Endothelial cell of umbilical vein (primary cell): ENCODE results near the gene PHKG2. TPM values are rescaled to one million over a fixed set of nuclear protein-coding genes. Genes with fewer than 3 reads are reported as not detected.

ENCODE experiments used
- BruUV-seq: library from RNA; stranded (reverse); fragments of 400-500 nt; replicated peaks from 2 replicates; lab custom pipeline; 2021; lab: Mats Ljungman, UMichigan
- CTCF ChIA-PET: fragments of 300-600, 350-600 bp; sonication (Branson Sonifier 250); formaldehyde crosslinking; loops from one replicate; lab custom pipeline; 2021; ENCODE audit warnings: antibody characterized with exemption, inconsistent platforms; lab: Charles Lee
- POLR2A ChIA-PET: fragments of 300-600, 350-600 bp; sonication (Branson Sonifier 250); formaldehyde crosslinking; loops from one replicate; lab custom pipeline; 2021; ENCODE audit warnings: antibody characterized with exemption, inconsistent platforms; lab: Charles Lee
- DNase-seq: peaks from one replicate; pipeline ENCODE4 v3.0.0-alpha.2; 2011; ENCODE audit warnings: low read depth, low spot score
- FAIRE-seq: peaks from 2 replicates; lab custom pipeline; 2011; peaks lifted over from hg19 to GRCh38; lab: Jason Lieb, UNC
- H2AFZ ChIP-seq: 2 replicates; pipeline ENCODE4 v1.6.0; 2012; ENCODE audit warnings: low read depth, low read length, control low read depth, inconsistent platforms
- H3K27ac ChIP-seq: 2 replicates; pipeline ENCODE4 v1.5.1; 2011; ENCODE audit warnings: low read depth, mild to moderate bottlenecking, control low read depth, low read length, moderate library complexity; ENCODE audit not compliant: insufficient read depth
- H3K27me3 ChIP-seq, 2 experiments: 2 replicates each; pipeline versions ENCODE4 v1.6.0 to v1.6.1; 2011; ENCODE audit warnings: low read length in 2 of 2, mixed read lengths in 1 of 2; ENCODE audit not compliant: control insufficient read depth in 2 of 2, insufficient read depth in 2 of 2
- H3K36me3 ChIP-seq, 2 experiments: 2 replicates in 1 of 2; 3 replicates in 1 of 2; pipeline ENCODE4 v1.5.1; 2011; ENCODE audit warnings: low read length in 2 of 2, mild to moderate bottlenecking in 1 of 2, moderate library complexity in 1 of 2; ENCODE audit not compliant: control insufficient read depth in 2 of 2, insufficient read depth in 2 of 2; ENCODE audit errors: extremely low read depth in 1 of 2
- H3K4me1 ChIP-seq: 3 replicates; pipeline ENCODE4 v1.5.1; 2011; ENCODE audit warnings: mild to moderate bottlenecking, low read length; ENCODE audit not compliant: control insufficient read depth, insufficient read depth; ENCODE audit errors: extremely low read depth
- H3K4me2 ChIP-seq: 2 replicates; pipeline ENCODE4 v1.6.1; 2011; ENCODE audit warnings: low read length, control low read depth, mixed read lengths; ENCODE audit not compliant: insufficient read depth
- H3K4me3 ChIP-seq, 3 experiments: fragments of 200-600 bp in 1 of 3; sonication (generic), shearing (Covaris generic) in 1 of 3; replicated peaks in 1 of 3; 2 replicates each; pipeline ENCODE4 v1.5.1; 2011 to 2016; ENCODE audit warnings: control low read depth in 3 of 3, low read length in 3 of 3, mild to moderate bottlenecking in 2 of 3, inconsistent platforms in 1 of 3, low read depth in 1 of 3, moderate library complexity in 1 of 3; ENCODE audit not compliant: insufficient read depth in 1 of 3
- H3K79me2 ChIP-seq: 2 replicates; pipeline ENCODE4 v1.6.0; 2012; ENCODE audit warnings: low read length, inconsistent platforms; ENCODE audit not compliant: control insufficient read depth, insufficient read depth
- H3K9ac ChIP-seq: replicated peaks from 2 replicates; pipeline ENCODE3; 2011; ENCODE audit warnings: low read length, control low read depth; ENCODE audit not compliant: insufficient read depth; ENCODE audit errors: extremely low read depth
- H3K9me1 ChIP-seq: replicated peaks from 3 replicates; pipeline ENCODE4 v1.6.0; 2011; ENCODE audit warnings: mild to moderate bottlenecking, low read length; ENCODE audit not compliant: control insufficient read depth, insufficient read depth; ENCODE audit errors: extremely low read depth
- H3K9me3 ChIP-seq: replicated peaks from 2 replicates; pipeline ENCODE4 v1.5.1; 2012; ENCODE audit warnings: low read length, inconsistent platforms; ENCODE audit not compliant: control insufficient read depth, insufficient read depth
- H4K20me1 ChIP-seq: replicated peaks from 2 replicates; pipeline ENCODE3; 2011; ENCODE audit warnings: mild to moderate bottlenecking, low read length; ENCODE audit not compliant: control insufficient read depth, insufficient read depth; ENCODE audit errors: extremely low read depth
- CTCF ChIP-seq, 2 donors: IDR thresholded peaks; 1 replicate in 1 of 2; 2 replicates in 1 of 2; pipeline ENCODE4 v1.5.1; 2011; ENCODE audit warnings: low read length in 2 of 2, mild to moderate bottlenecking in 2 of 2, moderate library complexity in 2 of 2, control low read depth in 1 of 2, inconsistent platforms in 1 of 2, low read depth in 1 of 2; ENCODE audit not compliant: insufficient read depth in 1 of 2; ENCODE audit errors: extremely low read depth in 1 of 2
- EZH2 ChIP-seq: IDR thresholded peaks from 2 replicates; pipeline ENCODE4 v1.6.1; 2012; ENCODE audit warnings: borderline replicate concordance, low read depth, mild to moderate bottlenecking, moderate library complexity, low read length, inconsistent platforms; ENCODE audit not compliant: severe bottlenecking
- FOS ChIP-seq: IDR thresholded peaks from 2 replicates; pipeline ENCODE4 v1.6.1; 2011; ENCODE audit warnings: mild to moderate bottlenecking, low read length, moderate library complexity, borderline replicate concordance; ENCODE audit not compliant: insufficient read depth
- GATA2 ChIP-seq: IDR thresholded peaks from 2 replicates; pipeline ENCODE4 v1.7.0; 2011; ENCODE audit warnings: low read depth, mild to moderate bottlenecking, moderate library complexity, mixed read lengths, low read length; ENCODE audit not compliant: insufficient read length, insufficient read depth
- JUN ChIP-seq: IDR thresholded peaks from 2 replicates; pipeline ENCODE4 v1.6.1; 2011; ENCODE audit warnings: borderline replicate concordance, low read depth; ENCODE audit not compliant: insufficient read length, insufficient read depth
- MAX ChIP-seq: IDR thresholded peaks from 2 replicates; pipeline ENCODE4 v1.6.1; 2011; ENCODE audit not compliant: insufficient read depth, insufficient read length
- POLR2A ChIP-seq: IDR thresholded peaks from 2 replicates; pipeline ENCODE4 v1.6.1; 2012; ENCODE audit warnings: low read depth, mild to moderate bottlenecking, control low read depth, low read length
- POLR2AphosphoS5 ChIP-seq: IDR thresholded peaks from 2 replicates; pipeline ENCODE4 v1.6.1; 2012; ENCODE audit warnings: low read depth, mild to moderate bottlenecking, control low read depth, low read length, moderate library complexity; ENCODE audit not compliant: insufficient read depth
- dilution Hi-C: fragments of 300-500 bp; cut with MboI; formaldehyde crosslinking; loops from one replicate; pipeline ENCODE4 v1.15.0; 2019; ENCODE audit warnings: low sequenced_read_pairs; ENCODE audit not compliant: extremely low pct_ligation_motif_present
- intact Hi-C: fragments of 100-400 bp; cut with micrococcal nuclease; formaldehyde crosslinking; loops from one replicate; pipeline ENCODE4 v1.10.0; 2022
- polyA plus RNA-seq, 4 experiments: library from polyadenylated mRNA; depleted of rRNA in 3 of 4; stranded (reverse) in 3 of 4; unstranded in 1 of 4; fragments of >200 nt; gene quantifications; 2 replicates each; pipeline versions ENCODE4 v1.2.1 to v1.2.3, GENCODE V29; 2011 to 2012; ENCODE audit warnings: missing spikeins in 1 of 4
- total RNA-seq: library from RNA; stranded (reverse); gene quantifications from 2 replicates; pipeline ENCODE4 v1.2.3, GENCODE V29; 2021

Gene PHKG2
- total and polyA plus RNA-seq, 2 donors (not counting 3 experiments of a cell fraction or from before 2014, with no cell fraction given): 33.0 to 48.8 TPM

GRCh38 chr16:30787613-30788378, 39.6 kb downstream of the PHKG2 start:
- peaks cover 10% of the 10 kb centered on the region for H3K79me2 ChIP-seq
- TF ChIP-seq JUN (no peak), EZH2 (no peak), POLR2A (no peak), GATA2 (no peak), FOS (no peak), CTCF (IDR thresholded peaks at IDR 0.05; ENCODE audit: extremely low read depth in 1 of 2, insufficient read depth in 1 of 2, low read depth in 1 of 2, low read length in 2 of 2) (no peak), MAX (no peak), POLR2AphosphoS5 (no peak)
- peak overlapping the region; percentile 70 to 91 (median 91) for H3K4me3 ChIP-seq
- peaks cover 14% of the 10 kb centered on the region for H3K4me1 ChIP-seq
- peak overlapping the region; percentile 99 for H3K9ac ChIP-seq
- no TSS peak for BruUV-seq
- POLR2A ChIA-PET: interaction anchor here (1.6 kb wide), 1 partner anchor 17 kb away, joined by 15 read pairs; no protein-coding TSS in a partner anchor
- no peak overlapping the region for H3K27ac ChIP-seq
- peaks cover 0 to 9% of the 10 kb centered on the region in 2 experiments for H3K36me3 ChIP-seq
- H3K9me1 ChIP-seq: no peaks in the 10 kb centered on the region
- FAIRE-seq (peak; percentile 61), DNase-seq (peak; percentile 21)
- no peaks in the 10 kb centered on the region for H3K9me3 ChIP-seq
- no peaks in the 10 kb centered on the region for H4K20me1 ChIP-seq
- intact Hi-C loops: loop anchor here (1.0 kb wide), 1 partner anchor 18 kb away; no protein-coding TSS in a partner anchor
- peak overlapping the region; percentile 80 for H3K4me2 ChIP-seq
- dilution Hi-C loops: no loop called here
- H2AFZ ChIP-seq: peak overlapping the region; percentile 90
- CTCF ChIA-PET: interaction anchor here (1.2 to 1.5 kb wide), 4 partner anchors 15 to 57 kb away, joined by 4 to 20 read pairs (median 6); no protein-coding TSS in a partner anchor
- no peaks in the 10 kb centered on the region for H3K27me3 ChIP-seq
